HepG2 (cell line): ENCODE results near the gene C18orf63.

ENCODE experiments used
- EP300 ChIP-seq, 3 experiments: sonication (generic) in 1 of 3; formaldehyde crosslinking in 1 of 3; IDR thresholded peaks; 2 replicates each; pipeline versions ENCODE4 v1.5.1 to v1.6.1; 2011 to 2020; ENCODE audit warnings: low read depth in 2 of 3, low read length in 2 of 3, borderline replicate concordance in 1 of 3, improper control_type of control experiment in 1 of 3, mild to moderate bottlenecking in 1 of 3, missing genetic modification reagents in 1 of 3, moderate library complexity in 1 of 3
- FOXA1 ChIP-seq, 2 experiments: fragments of 450-650 bp in 1 of 2; sonication (generic) in 1 of 2; formaldehyde crosslinking in 1 of 2; IDR thresholded peaks; 2 replicates each; pipeline versions ENCODE4 v1.4.0 to v1.6.1; 2016 to 2020; ENCODE audit warnings: missing genetic modification reagents in 1 of 2
- GATA4 ChIP-seq: sonication (generic); IDR thresholded peaks from 2 replicates; pipeline ENCODE4 v1.6.1; 2016; ENCODE audit warnings: antibody characterized with exemption, low read depth, borderline replicate concordance
- TOPORS ChIP-seq: sonication (generic); formaldehyde crosslinking; IDR thresholded peaks from 2 replicates; pipeline ENCODE4 v1.8.0; 2023; ENCODE audit warnings: mild to moderate bottlenecking, missing genetic modification reagents
- ZNF496 ChIP-seq: sonication (generic); formaldehyde crosslinking; IDR thresholded peaks from 2 replicates; pipeline ENCODE4 v1.8.1; 2023; ENCODE audit warnings: mild to moderate bottlenecking, moderate library complexity, missing genetic modification reagents; ENCODE audit not compliant: insufficient replicate concordance
- TF ChIP-seq, protein P1 (sequence below): sonication (generic); formaldehyde crosslinking; IDR thresholded peaks from 2 replicates; pipeline ENCODE4 v1.4.0; 2020; ENCODE audit warnings: missing genetic modification reagents, low read depth, mild to moderate bottlenecking, borderline replicate concordance

DNA sequence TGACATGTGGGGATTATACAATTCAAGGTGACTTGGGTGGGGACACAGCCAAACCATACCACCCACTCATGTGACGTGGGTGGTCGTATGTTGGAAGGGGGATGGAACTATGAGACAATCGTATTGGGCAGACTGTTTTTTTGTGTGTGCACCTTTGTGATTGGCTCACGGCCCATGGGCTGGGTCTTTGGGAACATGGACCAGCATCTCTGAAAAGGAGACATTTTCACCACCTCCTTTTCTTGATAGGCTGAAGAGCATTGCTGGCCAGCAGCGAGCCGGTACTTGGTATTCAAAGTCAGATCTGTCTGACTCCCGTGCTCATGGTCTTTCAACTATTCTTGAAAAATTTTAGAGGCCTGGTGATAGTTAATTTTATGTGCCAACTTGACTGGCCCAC lies 79.4 kb downstream of the C18orf63 start:
- no peak for TF ChIP-seq ZNF496 (CRISPR knock-in tag)
- TF ChIP-seq TOPORS (CRISPR knock-in tag) = no peak
- TF ChIP-seq GATA4 = no peak
- no peak for TF ChIP-seq EP300 (IDR thresholded peaks at IDR 0.05; ENCODE audit: low read depth in 2 of 2, low read length in 2 of 2)
- no peak for TF ChIP-seq EP300 (CRISPR knock-in tag; IDR thresholded peaks at IDR 0.05; ENCODE audit: borderline replicate concordance)
- TF ChIP-seq, protein P1, sequence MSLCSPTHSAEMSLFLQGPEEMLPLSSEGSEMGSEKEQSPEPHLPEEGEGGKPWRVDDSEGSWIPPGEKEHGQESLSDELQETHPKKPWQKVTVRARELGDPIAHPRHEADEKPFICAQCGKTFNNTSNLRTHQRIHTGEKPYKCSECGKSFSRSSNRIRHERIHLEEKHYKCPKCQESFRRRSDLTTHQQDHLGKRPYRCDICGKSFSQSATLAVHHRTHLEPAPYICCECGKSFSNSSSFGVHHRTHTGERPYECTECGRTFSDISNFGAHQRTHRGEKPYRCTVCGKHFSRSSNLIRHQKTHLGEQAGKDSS (CRISPR knock-in tag) = no peak
- no peak for TF ChIP-seq FOXA1 (IDR thresholded peaks at IDR 0.05)
- TF ChIP-seq FOXA1 (CRISPR knock-in tag; IDR thresholded peaks at IDR 0.05) = no peak
